SK-N-SH (cell line): ENCODE data around the gene NYAP2. TPM values are rescaled to one million over a fixed set of nuclear protein-coding genes. Genes with fewer than 3 reads are reported as not detected.

ENCODE experiments used
- CTCF ChIA-PET: fragments of 300-600, 350-600 bp; formaldehyde crosslinking; extraction: SDS; loops from one replicate; lab custom pipeline; 2021; lab: Yijun Ruan, JAX
- POLR2A ChIA-PET: fragments of 350-600 bp; sonication (Branson Sonifier 250); formaldehyde crosslinking; extraction: SDS; loops from one replicate; lab custom pipeline; 2020; ENCODE audit warnings: antibody characterized with exemption, inconsistent platforms; lab: Yijun Ruan, JAX
- DNase-seq: peaks from one replicate; pipeline ENCODE4 v3.0.0; 2012
- H2AFZ ChIP-seq: fragments of 200-600 bp; sonication (generic); 2 replicates; pipeline ENCODE4 v1.8.1; 2016; ENCODE audit warnings: antibody characterized with exemption, mild to moderate bottlenecking, low read depth
- H3F3A ChIP-seq: fragments of 200-600 bp; sonication (generic); replicated peaks from 2 replicates; pipeline ENCODE3; 2016; ENCODE audit warnings: antibody characterized with exemption, mild to moderate bottlenecking; ENCODE audit not compliant: insufficient read depth
- H3K27ac ChIP-seq, 2 experiments: fragments of 200-500 bp in 1 of 2; fragments of 200-600 bp in 1 of 2; sonication (Bioruptor generic) in 1 of 2; sonication (generic), shearing (Covaris generic) in 1 of 2; 2 replicates each; pipeline versions ENCODE4 v1.5.1 to v1.6.1; 2014 to 2016; ENCODE audit warnings: low read depth in 2 of 2, inconsistent platforms in 1 of 2, low read length in 1 of 2, mild to moderate bottlenecking in 1 of 2, mixed read lengths in 1 of 2
- H3K27me3 ChIP-seq: fragments of 200-600 bp; sonication (generic), shearing (Covaris generic); 2 replicates; pipeline ENCODE4 v1.6.1; 2016; ENCODE audit warnings: mixed run types; ENCODE audit not compliant: insufficient read depth
- H3K36me3 ChIP-seq, 2 experiments: fragments of 200-500 bp in 1 of 2; fragments of 200-600 bp in 1 of 2; sonication (Bioruptor generic) in 1 of 2; sonication (generic) in 1 of 2; replicated peaks in 1 of 2; 2 replicates each; pipeline versions ENCODE3 to v1.5.1; 2014 to 2016; ENCODE audit warnings: low read length in 1 of 2, mild to moderate bottlenecking in 1 of 2; ENCODE audit not compliant: insufficient read depth in 2 of 2, control insufficient read depth in 1 of 2
- H3K4me1 ChIP-seq, 2 experiments: fragments of 200-500 bp in 1 of 2; fragments of 200-600 bp in 1 of 2; sonication (Bioruptor generic) in 1 of 2; sonication (generic), shearing (Covaris generic) in 1 of 2; 2 replicates each; pipeline versions ENCODE4 v1.5.1 to v1.6.1; 2014 to 2016; ENCODE audit warnings: low read depth in 1 of 2, low read length in 1 of 2, mixed run types in 1 of 2; ENCODE audit not compliant: insufficient read depth in 2 of 2, control insufficient read depth in 1 of 2
- H3K4me2 ChIP-seq: fragments of 200-600 bp; sonication (generic), shearing (Covaris generic); 2 replicates; pipeline ENCODE4 v1.6.1; 2017; ENCODE audit warnings: mixed run types
- H3K4me3 ChIP-seq, 2 experiments: fragments of 200-500 bp in 1 of 2; fragments of 200-600 bp in 1 of 2; sonication (Bioruptor generic) in 1 of 2; sonication (generic), shearing (Covaris generic) in 1 of 2; 2 replicates each; pipeline versions ENCODE4 v1.5.1 to v1.8.1; 2014 to 2016; ENCODE audit warnings: low read depth in 2 of 2, inconsistent platforms in 1 of 2, low read length in 1 of 2, mild to moderate bottlenecking in 1 of 2, mixed read lengths in 1 of 2, moderate library complexity in 1 of 2
- H3K79me2 ChIP-seq: fragments of 200-600 bp; sonication (generic); 2 replicates; pipeline ENCODE4 v1.8.1; 2017; ENCODE audit warnings: mild to moderate bottlenecking; ENCODE audit not compliant: insufficient read depth
- H3K9ac ChIP-seq: fragments of 200-600 bp; sonication (generic); 2 replicates; pipeline ENCODE4 v1.6.1; 2017; ENCODE audit warnings: mixed run types
- H3K9me2 ChIP-seq: fragments of 200-600 bp; sonication (generic); 2 replicates; pipeline ENCODE4 v1.6.1; 2017; ENCODE audit warnings: mixed run types
- H3K9me3 ChIP-seq: fragments of 200-600 bp; sonication (generic); 2 replicates; pipeline ENCODE4 v1.6.1; 2017; ENCODE audit warnings: mixed run types, mild to moderate bottlenecking, moderate library complexity
- H4K20me1 ChIP-seq: fragments of 200-600 bp; sonication (generic); 2 replicates; pipeline ENCODE4 v1.6.1; 2017; ENCODE audit warnings: mild to moderate bottlenecking, mixed run types; ENCODE audit not compliant: insufficient read depth
- CHD2 ChIP-seq: fragments of 150-350 bp; IDR thresholded peaks from 2 replicates; pipeline ENCODE4 v1.6.1; 2018; ENCODE audit warnings: low read length; ENCODE audit not compliant: partially characterized antibody
- ELF1 ChIP-seq: IDR thresholded peaks from 2 replicates; pipeline ENCODE4 v1.4.0; 2012
- EP300 ChIP-seq, 2 experiments: IDR thresholded peaks; 2 replicates each; pipeline versions ENCODE4 v1.4.0 to v1.6.1; 2012; ENCODE audit warnings: borderline replicate concordance in 1 of 2, low read depth in 1 of 2, low read length in 1 of 2
- EZH2phosphoT487 ChIP-seq: fragments of 200-600 bp; sonication (generic); IDR thresholded peaks from 2 replicates; pipeline ENCODE4 v1.6.1; 2017; ENCODE audit warnings: low read depth, mixed run types, mild to moderate bottlenecking, antibody characterized with exemption, moderate library complexity, borderline replicate concordance
- FOXJ3 ChIP-seq: sonication (generic); formaldehyde crosslinking; IDR thresholded peaks from 2 replicates; pipeline ENCODE4 v1.5.1; 2020; ENCODE audit warnings: mild to moderate bottlenecking, missing genetic modification reagents
- GATA2 ChIP-seq: sonication (generic); formaldehyde crosslinking; IDR thresholded peaks from 2 replicates; pipeline ENCODE4 v1.5.0; 2020; ENCODE audit warnings: mild to moderate bottlenecking, missing genetic modification reagents
- JUND ChIP-seq: IDR thresholded peaks from 2 replicates; pipeline ENCODE4 v1.4.0; 2012
- MEF2A ChIP-seq: IDR thresholded peaks from 2 replicates; pipeline ENCODE4 v1.4.0; 2012; ENCODE audit warnings: low read depth, borderline replicate concordance
- MXI1 ChIP-seq: IDR thresholded peaks from 2 replicates; pipeline ENCODE4 v1.6.1; 2012; ENCODE audit warnings: mild to moderate bottlenecking, low read depth, low read length, improper control_type of control experiment
- NFIC ChIP-seq: IDR thresholded peaks from 2 replicates; pipeline ENCODE4 v1.4.0; 2012; ENCODE audit warnings: borderline replicate concordance
- NRF1 ChIP-seq: IDR thresholded peaks from 2 replicates; pipeline ENCODE4 v1.6.1; 2012; ENCODE audit warnings: low read depth, mild to moderate bottlenecking, low read length
- PBX3 ChIP-seq: IDR thresholded peaks from 2 replicates; pipeline ENCODE4; 2012
- RAD21 ChIP-seq: IDR thresholded peaks from 2 replicates; pipeline ENCODE4 v1.6.1; 2012; ENCODE audit warnings: mild to moderate bottlenecking, low read length
- RCOR1 ChIP-seq: fragments of 150-350 bp; IDR thresholded peaks from 2 replicates; pipeline ENCODE4 v1.6.1; 2017; ENCODE audit warnings: antibody characterized with exemption, low read length
- REST ChIP-seq: IDR thresholded peaks from 2 replicates; pipeline ENCODE4 v1.6.1; 2012; ENCODE audit warnings: mild to moderate bottlenecking, low read depth, low read length, moderate library complexity
- RFX5 ChIP-seq: IDR thresholded peaks from 2 replicates; pipeline ENCODE4 v1.6.1; 2012; ENCODE audit warnings: mild to moderate bottlenecking, improper control_type of control experiment, low read length
- RXRA ChIP-seq: IDR thresholded peaks from 2 replicates; pipeline ENCODE4 v1.4.0; 2012; ENCODE audit warnings: low read depth, mild to moderate bottlenecking, borderline replicate concordance
- SIN3A ChIP-seq: IDR thresholded peaks from 2 replicates; pipeline ENCODE4 v1.6.1; 2012; ENCODE audit warnings: low read depth, mild to moderate bottlenecking, low read length, moderate library complexity, borderline replicate concordance
- TAF1 ChIP-seq: IDR thresholded peaks from 2 replicates; pipeline ENCODE4 v1.6.1; 2012; ENCODE audit warnings: low read depth, mild to moderate bottlenecking, low read length, moderate library complexity, borderline replicate concordance
- TEAD4 ChIP-seq: IDR thresholded peaks from 2 replicates; pipeline ENCODE4 v1.4.0; 2012; ENCODE audit warnings: mild to moderate bottlenecking, borderline replicate concordance; ENCODE audit not compliant: insufficient read depth
- USF1 ChIP-seq: IDR thresholded peaks from 2 replicates; pipeline ENCODE4 v1.4.0; 2012; ENCODE audit warnings: low read depth, borderline replicate concordance
- USF2 ChIP-seq: fragments of 150-350 bp; IDR thresholded peaks from 2 replicates; pipeline ENCODE4 v1.6.1; 2017; ENCODE audit warnings: antibody characterized with exemption, low read length, low read depth, borderline replicate concordance
- WGBS: methylation state at CpG from one replicate; pipeline ENCODE4 v1.1.6; 2017; ENCODE audit warnings: low lambda C conversion rate; 5-methylcytosine and 5-hydroxymethylcytosine counted together
- polyA plus RNA-seq, 3 experiments: library from polyadenylated mRNA; depleted of rRNA; stranded (reverse); fragments of >200 nt; gene quantifications; 2 replicates each; pipeline ENCODE4 v1.2.3, GENCODE V29; 2012

The NYAP2 gene
- polyA plus RNA-seq, 1 of the 3 experiments (the other 2 are of a cell fraction), result not detected

- ChIA-PET CTCF (interaction anchor here (0.8 to 1.5 kb wide), 6 partner anchors 13 to 291 kb away, joined by 3 to 7 read pairs (median 4); no protein-coding TSS in a partner anchor), POLR2A (interaction anchor here (2.9 kb wide), 1 partner anchor 15 kb away, joined by 8 read pairs; the partner anchor contains the start of gene NYAP2)
- Histone ChIP-seq H3K27ac (peak overlapping the region in 1 of 2 experiments; percentile 62; a peak in 1 of 4 replicates), H3K9me2 (no peaks in the 10 kb centered on the region), H4K20me1 (no peaks in the 10 kb centered on the region), H3K9ac (no peak overlapping the region), H3K4me1 (peaks cover 0 to 10% of the 10 kb centered on the region in 2 experiments; a peak in 2 of 4 replicates), H3F3A (no peaks in the 10 kb centered on the region), H2AFZ (no peak overlapping the region), H3K36me3 (no peaks in the 10 kb centered on the region), H3K9me3 (no peaks in the 10 kb centered on the region), H3K4me3 (no peak overlapping the region), H3K4me2 (no peak overlapping the region), H3K27me3 (no peaks in the 10 kb centered on the region), H3K79me2 (no peaks in the 10 kb centered on the region)
- 19% methylated on average over 2 of the region's 2 CpGs for WGBS
- no peak for TF ChIP-seq MEF2A
- TF ChIP-seq RXRA, result no peak
- TF ChIP-seq RCOR1, result no peak
- TF ChIP-seq TAF1, result no peak
- no peak for TF ChIP-seq USF2
- no peak for TF ChIP-seq USF1
- no peak for TF ChIP-seq JUND
- TF ChIP-seq NRF1, result no peak
- no peak for TF ChIP-seq RFX5
- no peak for TF ChIP-seq CHD2
- TF ChIP-seq TEAD4, result no peak
- DNase-seq, result no peak
Observed at GRCh38 chr2:225415341-225415740, 15.8 kb downstream of the NYAP2 start.

- ChIA-PET CTCF (interaction anchor here (0.8 to 1.6 kb wide), 6 partner anchors 12 to 292 kb away, joined by 3 to 7 read pairs (median 6); no protein-coding TSS in a partner anchor), POLR2A (interaction anchor here (2.9 kb wide), 1 partner anchor 16 kb away, joined by 8 read pairs; the partner anchor contains the start of gene NYAP2)
- WGBS, result 4% methylated on average over 2 of the region's 2 CpGs
- no peak for TF ChIP-seq RFX5
- TF ChIP-seq RAD21, result 0 out of 2 replicates have a peak, but pooled peaks have one; percentile 28
- peak; percentile 96 for TF ChIP-seq RCOR1
- TF ChIP-seq MXI1, result peak; percentile 34; the same call in 1 of the 2 replicates
- TF ChIP-seq SIN3A, result no peak
- TF ChIP-seq PBX3, result peak; percentile 28; the same call in 1 of the 2 replicates
- peak; percentile 99 for TF ChIP-seq GATA2 (CRISPR knock-in tag)
- peak; percentile 86 for TF ChIP-seq CHD2
- no peak for TF ChIP-seq NFIC
- TF ChIP-seq FOXJ3, result peak; percentile 55; the same call in 1 of the 2 replicates
- TF ChIP-seq EZH2phosphoT487, result no peak
- peak in 1 of 2 experiments; percentile 99; a peak in 2 of 4 replicates for TF ChIP-seq EP300 (IDR thresholded peaks at IDR 0.05; ENCODE audit: borderline replicate concordance in 1 of 2, low read depth in 1 of 2, low read length in 1 of 2)
- no peak for TF ChIP-seq MEF2A
- TF ChIP-seq ELF1, result no peak
- no peak for TF ChIP-seq REST
Observed at GRCh38 chr2:225415792-225416191, 16.3 kb downstream of the NYAP2 start.

More at GRCh38 chr2:225415792-225416191, 16.3 kb downstream of the NYAP2 start:
- H3K79me2 ChIP-seq, result no peaks in the 10 kb centered on the region
- no peaks in the 10 kb centered on the region for H3K27me3 ChIP-seq
- H3F3A ChIP-seq, result no peaks in the 10 kb centered on the region
- H3K9ac ChIP-seq, result no peak overlapping the region
- H3K4me1 ChIP-seq, result peaks cover 0 to 10% of the 10 kb centered on the region in 2 experiments; a peak in 2 of 4 replicates
- DNase-seq, result peak; percentile 32
- H3K9me2 ChIP-seq, result no peaks in the 10 kb centered on the region
- no peaks in the 10 kb centered on the region for H3K9me3 ChIP-seq
- no peak overlapping the region for H2AFZ ChIP-seq
- H3K27ac ChIP-seq, result peak overlapping the region in 1 of 2 experiments; percentile 62; a peak in 1 of 4 replicates
- no peak overlapping the region for H3K4me3 ChIP-seq
- no peak overlapping the region for H3K4me2 ChIP-seq
- no peaks in the 10 kb centered on the region for H4K20me1 ChIP-seq
- H3K36me3 ChIP-seq, result no peaks in the 10 kb centered on the region
